Camera-type eye (tissue), 1 donor: Measurements from ENCODE around the gene LRRC1. TPM values are rescaled to one million over a fixed set of nuclear protein-coding genes. Genes with fewer than 3 reads are reported as not detected.

Experiments
- total RNA-seq: library from RNA; depleted of rRNA; stranded (reverse); fragments of >200 nt; gene quantifications from one replicate; pipeline ENCODE4 v1.2.3, GENCODE V29; 2014

The LRRC1 gene
- total RNA-seq, result 27.8 TPM

DNA sequence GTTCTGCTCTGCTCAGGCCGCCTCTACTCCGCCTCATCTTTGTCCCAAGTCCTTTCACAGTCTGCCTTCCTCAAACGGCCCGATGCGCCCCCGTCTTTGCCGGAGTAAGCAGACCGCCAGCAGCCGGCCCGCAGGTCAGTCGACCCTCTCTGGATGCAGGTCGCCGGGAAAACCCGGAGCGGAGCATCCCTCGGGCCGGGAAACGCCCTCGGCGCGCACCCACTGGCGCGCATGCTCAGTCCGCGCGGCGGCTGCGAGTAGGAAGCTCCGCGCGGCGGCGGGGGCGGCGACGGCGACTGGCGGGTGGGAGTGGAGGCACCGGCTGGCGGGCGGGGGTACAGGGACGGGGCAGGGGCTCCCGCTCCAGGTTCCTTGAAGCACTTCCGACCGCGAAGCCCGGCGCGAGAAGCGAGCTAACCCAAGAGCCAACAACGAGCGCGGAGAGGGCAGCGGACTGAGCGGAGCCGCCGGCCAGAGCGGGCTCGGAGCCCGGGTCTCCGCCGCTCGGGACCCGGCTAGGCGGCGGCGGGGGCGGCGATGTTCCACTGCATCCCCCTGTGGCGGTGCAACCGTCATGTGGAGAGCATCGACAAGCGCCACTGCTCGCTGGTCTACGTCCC, at the start of gene LRRC1:
Gene LRRC1 (plus strand): TSS at position 286 of the 620 bp plus-strand sequence. CDS start 252 bp downstream, at position 538.

Other genes with a start within 250 kb of the LRRC1 start
- 37.8 TPM for gene GCLC, start 249.9 kb upstream of the LRRC1 start, total RNA-seq
- 9.0 TPM for gene KLHL31, start 129.2 kb upstream of the LRRC1 start, total RNA-seq